Sigmoid colon (tissue), 7 donors: ENCODE data around the gene PTCD1. TPM values are rescaled to one million over a fixed set of nuclear protein-coding genes. Genes with fewer than 3 reads are reported as not detected.
"Not testable (repeated sequence)": the region's sequence is repeated elsewhere in the genome, so short reads cannot be mapped to it uniquely, and the experiment has no call there.

Experiments used
- DNase-seq: peaks from one replicate; pipeline ENCODE4 v3.0.0-alpha.2; 2019
- H3K27ac ChIP-seq, 4 donors: fragments of 200-600 bp; sonication (generic); one replicate each; pipeline ENCODE4 v1.5.1; 2016 to 2019; ENCODE audit warnings: mild to moderate bottlenecking in 1 of 4
- H3K27me3 ChIP-seq, 3 donors: fragments of 200-600 bp; sonication (generic); one replicate each; pipeline ENCODE4 v1.5.1; 2019; ENCODE audit warnings: mild to moderate bottlenecking in 1 of 3
- H3K36me3 ChIP-seq, 4 donors: fragments of 200-600 bp; sonication (generic); one replicate each; pipeline ENCODE4 v1.5.1; 2016 to 2019
- H3K4me1 ChIP-seq, 4 donors: fragments of 200-600 bp; sonication (generic); one replicate each; pipeline ENCODE4 v1.5.1; 2017 to 2019
- H3K4me3 ChIP-seq, 4 donors: fragments of 200-600 bp; sonication (generic); one replicate each; pipeline ENCODE4 v1.5.1; 2017 to 2019; ENCODE audit warnings: mild to moderate bottlenecking in 2 of 4, moderate library complexity in 1 of 4
- H3K9me3 ChIP-seq, 4 donors: fragments of 200-600 bp in 3 of 4; sonication (generic) in 3 of 4; one replicate each; pipeline versions ENCODE4 v1.5.1 to v1.6.1; 2013 to 2019
- EP300 ChIP-seq, 4 donors: sonication (generic); formaldehyde crosslinking; IDR thresholded peaks; one replicate each; pipeline ENCODE4 v1.6.1; 2017; ENCODE audit warnings: antibody characterized with exemption in 4 of 4
- POLR2A ChIP-seq, 2 donors: fragments of 450-650 bp; IDR thresholded peaks; one replicate each; pipeline ENCODE4 v1.6.1; 2016; ENCODE audit warnings: antibody characterized with exemption in 2 of 2, mild to moderate bottlenecking in 2 of 2, moderate library complexity in 2 of 2
- POLR2AphosphoS5 ChIP-seq, 4 donors: sonication (generic); formaldehyde crosslinking; IDR thresholded peaks; one replicate each; pipeline ENCODE4 v1.6.1; 2017; ENCODE audit warnings: antibody characterized with exemption in 4 of 4
- WGBS, 2 donors: extraction: QIAGEN DNeasy Blood & Tissue Kit; methylation state at CpG; one replicate each; pipeline ENCODE4 v1.1.7; 2013; 5-methylcytosine and 5-hydroxymethylcytosine counted together
- intact Hi-C: fragments of 100-400 bp; cut with DNase I; formaldehyde crosslinking; loops from one replicate; pipeline ENCODE4 v1.15.1; 2023
- polyA plus RNA-seq, 3 donors: library from polyadenylated mRNA; stranded (reverse); fragments of 200-250 nt; gene quantifications; one replicate each; pipeline ENCODE4 v1.2.3, GENCODE V29; 2013
- total RNA-seq, 4 donors: library from RNA; depleted of rRNA; stranded (reverse); fragments of >200 nt; gene quantifications; one replicate each; pipeline ENCODE4 v1.1.0, GENCODE V29; 2016
- TF ChIP-seq, protein P1 (sequence below), 4 experiments: fragments of 450-650 bp in 3 of 4; fragments of 200-600 bp in 1 of 4; IDR thresholded peaks; one replicate each; pipeline ENCODE4 v1.5.1; 2016 to 2019; ENCODE audit warnings: antibody characterized with exemption in 4 of 4, mild to moderate bottlenecking in 3 of 4, moderate library complexity in 2 of 4
- donor health status: healthy with polysubstance abuse.
- donor health status: Bipolar disorder and iron deficiency.
- donor health status: healthy.

PTCD1 gene
- total and polyA plus RNA-seq, 7 donors, result 1.2 to 6.4 (median 5.3) TPM

- WGBS, 2 donors, result 49 to 75% methylated on average over 17 of the region's 17 CpGs
- peak; percentile 80 for DNase-seq
- H3K4me3 ChIP-seq, H3K27me3 ChIP-seq, H3K27ac ChIP-seq, H3K4me1 ChIP-seq, H3K9me3 ChIP-seq, intact Hi-C loops: not testable (repeated sequence)
- peaks cover 48 to 99% (median 76%) of the 10 kb centered on the region in 4 donors for H3K36me3 ChIP-seq
- TF ChIP-seq, protein P1, sequence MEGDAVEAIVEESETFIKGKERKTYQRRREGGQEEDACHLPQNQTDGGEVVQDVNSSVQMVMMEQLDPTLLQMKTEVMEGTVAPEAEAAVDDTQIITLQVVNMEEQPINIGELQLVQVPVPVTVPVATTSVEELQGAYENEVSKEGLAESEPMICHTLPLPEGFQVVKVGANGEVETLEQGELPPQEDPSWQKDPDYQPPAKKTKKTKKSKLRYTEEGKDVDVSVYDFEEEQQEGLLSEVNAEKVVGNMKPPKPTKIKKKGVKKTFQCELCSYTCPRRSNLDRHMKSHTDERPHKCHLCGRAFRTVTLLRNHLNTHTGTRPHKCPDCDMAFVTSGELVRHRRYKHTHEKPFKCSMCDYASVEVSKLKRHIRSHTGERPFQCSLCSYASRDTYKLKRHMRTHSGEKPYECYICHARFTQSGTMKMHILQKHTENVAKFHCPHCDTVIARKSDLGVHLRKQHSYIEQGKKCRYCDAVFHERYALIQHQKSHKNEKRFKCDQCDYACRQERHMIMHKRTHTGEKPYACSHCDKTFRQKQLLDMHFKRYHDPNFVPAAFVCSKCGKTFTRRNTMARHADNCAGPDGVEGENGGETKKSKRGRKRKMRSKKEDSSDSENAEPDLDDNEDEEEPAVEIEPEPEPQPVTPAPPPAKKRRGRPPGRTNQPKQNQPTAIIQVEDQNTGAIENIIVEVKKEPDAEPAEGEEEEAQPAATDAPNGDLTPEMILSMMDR (IDR thresholded peaks at IDR 0.05), result peak; percentile 19 to 64 (median 43)
- TF ChIP-seq POLR2AphosphoS5 (IDR thresholded peaks at IDR 0.05), result peak in 1 of 4 donors; percentile 21
Measured at GRCh38 chr7:99415513-99416127, 23.0 kb downstream of the PTCD1 start.

- TF ChIP-seq EP300 (IDR thresholded peaks at IDR 0.05) (no peak), POLR2AphosphoS5 (IDR thresholded peaks at IDR 0.05) (no peak), POLR2A (IDR thresholded peaks at IDR 0.05) (no peak)
- TF ChIP-seq, protein P1 (IDR thresholded peaks at IDR 0.05), result no peak
- DNase-seq, result no peak
- H3K4me3 ChIP-seq, result no peak overlapping the region
- no peaks in the 10 kb centered on the region for H3K9me3 ChIP-seq
- intact Hi-C loops, result no loop called here
- H3K27ac ChIP-seq, result no peak overlapping the region
- no peaks in the 10 kb centered on the region for H3K27me3 ChIP-seq
- 93 to 96% methylated on average over 2 of the region's 2 CpGs for WGBS, 2 donors
- peaks cover 0 to 39% (median 36%) of the 10 kb centered on the region in 4 donors for H3K4me1 ChIP-seq
- H3K36me3 ChIP-seq, result peaks cover 0 to 55% (median 34%) of the 10 kb centered on the region in 4 donors
Measured at GRCh38 chr7:99410635-99411034, 28.0 kb downstream of the PTCD1 start.

DNA sequence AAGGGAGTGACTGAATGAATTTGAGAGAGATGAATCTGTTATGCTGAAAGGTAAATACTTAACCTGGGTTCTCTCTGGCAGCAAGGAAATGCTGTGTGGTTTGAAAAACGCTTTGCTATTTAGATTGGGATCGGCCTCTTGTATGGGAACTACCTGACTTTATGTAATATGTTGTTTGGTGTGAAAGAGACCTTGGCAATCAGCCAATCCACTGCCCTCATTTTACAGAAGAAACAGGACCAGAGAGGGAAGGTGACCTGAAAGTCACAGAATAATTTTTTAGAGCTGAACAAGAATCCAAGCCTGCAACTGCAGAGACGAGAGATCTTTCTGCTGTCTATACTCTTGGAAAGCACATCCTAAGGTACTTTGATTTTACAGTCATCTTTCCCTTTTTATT is 28.8 kb downstream of the PTCD1 start:
- Histone ChIP-seq H3K27me3 (no peaks in the 10 kb centered on the region), H3K9me3 (no peaks in the 10 kb centered on the region), H3K36me3 (peaks cover 0 to 47% (median 30%) of the 10 kb centered on the region in 4 donors), H3K4me3 (peak overlapping the region; percentile 80 to 99 (median 96)), H3K4me1 (peaks cover 0 to 45% (median 43%) of the 10 kb centered on the region in 4 donors), H3K27ac (peak overlapping the region; percentile 95 to 99 (median 96))
- DNase-seq, result no peak
- 27 to 37% methylated on average over 3 of the region's 3 CpGs for WGBS, 2 donors
- no peak for TF ChIP-seq POLR2A (IDR thresholded peaks at IDR 0.05)
- no peak for TF ChIP-seq POLR2AphosphoS5 (IDR thresholded peaks at IDR 0.05)
- TF ChIP-seq EP300 (IDR thresholded peaks at IDR 0.05), result no peak
- TF ChIP-seq, protein P1 (IDR thresholded peaks at IDR 0.05), result no peak
- intact Hi-C loops, result loop anchor here (2.0 to 5.0 kb wide), 2 partner anchors 267 to 1832 kb away; no protein-coding TSS in a partner anchor

- WGBS, 2 donors, result 0% methylated on average over 18 of the region's 18 CpGs
- Histone ChIP-seq H3K4me1 (peaks cover 0 to 52% (median 50%) of the 10 kb centered on the region in 4 donors), H3K9me3 (no peaks in the 10 kb centered on the region), H3K27ac (peak overlapping the region; percentile 95 to 99 (median 96)), H3K36me3 (peaks cover 0 to 46% (median 31%) of the 10 kb centered on the region in 4 donors), H3K4me3 (peak overlapping the region; percentile 80 to 99 (median 96)), H3K27me3 (no peaks in the 10 kb centered on the region)
- no peak for TF ChIP-seq EP300 (IDR thresholded peaks at IDR 0.05)
- TF ChIP-seq, protein P1 (IDR thresholded peaks at IDR 0.05), result no peak
- TF ChIP-seq POLR2AphosphoS5 (IDR thresholded peaks at IDR 0.05), result no peak
- no peak for TF ChIP-seq POLR2A (IDR thresholded peaks at IDR 0.05)
- no peak for DNase-seq
- intact Hi-C loops, result loop anchor here (2.0 to 5.0 kb wide), 2 partner anchors 266 to 1833 kb away; no protein-coding TSS in a partner anchor
Measured at GRCh38 chr7:99409192-99409572, 29.4 kb downstream of the PTCD1 start.
